Measurements from ENCODE around the gene LRBA.

DNA sequence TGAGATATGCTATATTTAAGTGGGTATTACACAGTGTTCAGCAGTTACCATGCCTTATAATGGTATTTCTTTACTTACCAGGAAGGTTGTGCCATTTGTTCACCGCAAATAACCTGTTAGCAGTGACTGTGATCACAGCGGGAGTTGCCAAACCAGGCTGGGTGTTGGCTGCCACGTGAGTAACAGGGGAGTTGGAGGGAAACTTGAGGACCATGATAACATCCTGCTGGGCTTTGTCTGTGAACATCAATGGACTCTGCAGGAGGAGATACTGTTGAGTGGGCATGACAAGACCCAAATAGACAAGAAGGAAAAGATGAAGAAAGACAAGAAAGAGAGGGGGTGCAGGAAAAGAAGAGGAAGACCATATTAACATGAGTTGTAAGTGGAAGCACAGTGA, 694.0 kb downstream of the LRBA start:
- TF ChIP-seq, protein P1, sequence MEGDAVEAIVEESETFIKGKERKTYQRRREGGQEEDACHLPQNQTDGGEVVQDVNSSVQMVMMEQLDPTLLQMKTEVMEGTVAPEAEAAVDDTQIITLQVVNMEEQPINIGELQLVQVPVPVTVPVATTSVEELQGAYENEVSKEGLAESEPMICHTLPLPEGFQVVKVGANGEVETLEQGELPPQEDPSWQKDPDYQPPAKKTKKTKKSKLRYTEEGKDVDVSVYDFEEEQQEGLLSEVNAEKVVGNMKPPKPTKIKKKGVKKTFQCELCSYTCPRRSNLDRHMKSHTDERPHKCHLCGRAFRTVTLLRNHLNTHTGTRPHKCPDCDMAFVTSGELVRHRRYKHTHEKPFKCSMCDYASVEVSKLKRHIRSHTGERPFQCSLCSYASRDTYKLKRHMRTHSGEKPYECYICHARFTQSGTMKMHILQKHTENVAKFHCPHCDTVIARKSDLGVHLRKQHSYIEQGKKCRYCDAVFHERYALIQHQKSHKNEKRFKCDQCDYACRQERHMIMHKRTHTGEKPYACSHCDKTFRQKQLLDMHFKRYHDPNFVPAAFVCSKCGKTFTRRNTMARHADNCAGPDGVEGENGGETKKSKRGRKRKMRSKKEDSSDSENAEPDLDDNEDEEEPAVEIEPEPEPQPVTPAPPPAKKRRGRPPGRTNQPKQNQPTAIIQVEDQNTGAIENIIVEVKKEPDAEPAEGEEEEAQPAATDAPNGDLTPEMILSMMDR (IDR thresholded peaks at IDR 0.05; ENCODE audit: extremely low read depth in 1 of 2, insufficient read depth in 1 of 2, low read depth in 1 of 2, low read length in 2 of 2) = no peak
- no peak for TF ChIP-seq EZH2 (IDR thresholded peaks at IDR 0.05; ENCODE audit: borderline replicate concordance, low read depth, low read length, severe bottlenecking)
- no peak for TF ChIP-seq POLR2A (IDR thresholded peaks at IDR 0.05; ENCODE audit: low read depth, low read length)
- TF ChIP-seq GATA2 (IDR thresholded peaks at IDR 0.05; ENCODE audit: insufficient read depth, insufficient read length, low read depth, low read length) = no peak
- TF ChIP-seq POLR2AphosphoS5 (IDR thresholded peaks at IDR 0.05; ENCODE audit: insufficient read depth, low read depth, low read length) = no peak
